Measurements from ENCODE around the gene NR5A1.

NR5A1 gene

GRCh38 chr9:124501771-124502320, 5.4 kb downstream of the NR5A1 start:
- Histone ChIP-seq H3K79me1 (replicated peaks; ENCODE audit: low read length, poor library complexity, severe bottlenecking) (no peaks in the 10 kb centered on the region), H2AFZ (ENCODE audit: low read depth, low read length) (no peak overlapping the region), H3K27ac (ENCODE audit: low read length, poor library complexity, severe bottlenecking) (no peak overlapping the region), H2AK5ac (ENCODE audit: low read length, severe bottlenecking) (no peak overlapping the region), H2BK5ac (ENCODE audit: low read depth, low read length, poor library complexity, severe bottlenecking) (no peak overlapping the region), H3K14ac (ENCODE audit: low read length in 2 of 2) (no peak overlapping the region), H2BK15ac (ENCODE audit: low read depth, poor library complexity, severe bottlenecking) (no peak overlapping the region), H3K4me2 (ENCODE audit: low read length, poor library complexity, severe bottlenecking) (no peak overlapping the region), H3K27me3 (ENCODE audit: control insufficient read depth in 1 of 2, insufficient read depth in 1 of 2, low read length in 2 of 2) (peaks cover 91% of the 10 kb centered on the region in 2 experiments), H4K8ac (ENCODE audit: low read length) (no peak overlapping the region), H3K4me3 (ENCODE audit: insufficient read depth in 1 of 2, low read depth in 1 of 2, low read length in 2 of 2) (no peak overlapping the region), H4K91ac (ENCODE audit: low read length) (no peak overlapping the region), H3K18ac (ENCODE audit: low read depth in 1 of 2, low read length in 2 of 2) (no peak overlapping the region), H2BK12ac (ENCODE audit: low read length in 2 of 2) (no peak overlapping the region), H3K23ac (ENCODE audit: low read length in 2 of 2) (no peak overlapping the region), H3K4me1 (ENCODE audit: control insufficient read depth, insufficient read depth, low read depth, low read length) (peaks cover 14% of the 10 kb centered on the region), H3K36me3 (ENCODE audit: control insufficient read depth in 1 of 2, insufficient read depth in 2 of 2, low read depth in 1 of 2, low read length in 2 of 2) (no peaks in the 10 kb centered on the region), H3K4ac (ENCODE audit: low read depth in 1 of 2, low read length in 2 of 2) (no peak overlapping the region), H3K9me3 (ENCODE audit: control insufficient read depth, low read length) (no peaks in the 10 kb centered on the region), H2BK120ac (ENCODE audit: low read depth, low read length) (no peak overlapping the region), H3K9ac (ENCODE audit: low read length) (no peak overlapping the region)
- WGBS = 81% methylated on average over 8 of the region's 11 CpGs
- DNase-seq = no peak

- H2BK12ac ChIP-seq (ENCODE audit: low read length in 2 of 2) = no peak overlapping the region
- H3K23ac ChIP-seq (ENCODE audit: low read length in 2 of 2) = no peak overlapping the region
- H3K4me2 ChIP-seq (ENCODE audit: low read length, poor library complexity, severe bottlenecking) = no peak overlapping the region
- WGBS = 61% methylated on average over 12 of the region's 12 CpGs
- no peak overlapping the region for H4K91ac ChIP-seq (ENCODE audit: low read length)
- H3K27me3 ChIP-seq (ENCODE audit: control insufficient read depth in 1 of 2, insufficient read depth in 1 of 2, low read length in 2 of 2) = peaks cover 91 to 96% of the 10 kb centered on the region in 2 experiments
- H3K14ac ChIP-seq (ENCODE audit: low read length in 2 of 2) = no peak overlapping the region
- no peaks in the 10 kb centered on the region for H3K9me3 ChIP-seq (ENCODE audit: control insufficient read depth, low read length)
- H3K9ac ChIP-seq (ENCODE audit: low read length) = no peak overlapping the region
- H3K4ac ChIP-seq (ENCODE audit: low read depth in 1 of 2, low read length in 2 of 2) = no peak overlapping the region
- no peak overlapping the region for H2AK5ac ChIP-seq (ENCODE audit: low read length, severe bottlenecking)
- H3K4me1 ChIP-seq (ENCODE audit: control insufficient read depth, insufficient read depth, low read depth, low read length) = peaks cover 16% of the 10 kb centered on the region
- H2BK5ac ChIP-seq (ENCODE audit: low read depth, low read length, poor library complexity, severe bottlenecking) = no peak overlapping the region
- no peak overlapping the region for H4K8ac ChIP-seq (ENCODE audit: low read length)
- H3K36me3 ChIP-seq (ENCODE audit: control insufficient read depth in 1 of 2, insufficient read depth in 2 of 2, low read depth in 1 of 2, low read length in 2 of 2) = no peaks in the 10 kb centered on the region
- H3K4me3 ChIP-seq (ENCODE audit: insufficient read depth in 1 of 2, low read depth in 1 of 2, low read length in 2 of 2) = no peak overlapping the region
- no peak overlapping the region for H2BK120ac ChIP-seq (ENCODE audit: low read depth, low read length)
- no peak overlapping the region for H2AFZ ChIP-seq (ENCODE audit: low read depth, low read length)
- H3K27ac ChIP-seq (ENCODE audit: low read length, poor library complexity, severe bottlenecking) = no peak overlapping the region
- no peaks in the 10 kb centered on the region for H3K79me1 ChIP-seq (replicated peaks; ENCODE audit: low read length, poor library complexity, severe bottlenecking)
- DNase-seq = no peak
- H3K18ac ChIP-seq (ENCODE audit: low read depth in 1 of 2, low read length in 2 of 2) = no peak overlapping the region
- no peak overlapping the region for H2BK15ac ChIP-seq (ENCODE audit: low read depth, poor library complexity, severe bottlenecking)
Measured at GRCh38 chr9:124500796-124501611, 6.2 kb downstream of the NR5A1 start.

- no peaks in the 10 kb centered on the region for H3K36me3 ChIP-seq (ENCODE audit: control insufficient read depth in 1 of 2, insufficient read depth in 2 of 2, low read depth in 1 of 2, low read length in 2 of 2)
- H2AK5ac ChIP-seq (ENCODE audit: low read length, severe bottlenecking) = no peak overlapping the region
- DNase-seq = no peak
- WGBS = 93% methylated on average over 40 of the region's 40 CpGs
- H2BK5ac ChIP-seq (ENCODE audit: low read depth, low read length, poor library complexity, severe bottlenecking) = no peak overlapping the region
- H3K4me3 ChIP-seq (ENCODE audit: insufficient read depth in 1 of 2, low read depth in 1 of 2, low read length in 2 of 2) = no peak overlapping the region
- peaks cover 16% of the 10 kb centered on the region for H3K4me1 ChIP-seq (ENCODE audit: control insufficient read depth, insufficient read depth, low read depth, low read length)
- no peak overlapping the region for H2BK120ac ChIP-seq (ENCODE audit: low read depth, low read length)
- H4K91ac ChIP-seq (ENCODE audit: low read length) = no peak overlapping the region
- no peak overlapping the region for H3K23ac ChIP-seq (ENCODE audit: low read length in 2 of 2)
- no peak overlapping the region for H2AFZ ChIP-seq (ENCODE audit: low read depth, low read length)
- no peak overlapping the region for H2BK12ac ChIP-seq (ENCODE audit: low read length in 2 of 2)
- no peak overlapping the region for H3K4ac ChIP-seq (ENCODE audit: low read depth in 1 of 2, low read length in 2 of 2)
- no peak overlapping the region for H3K9ac ChIP-seq (ENCODE audit: low read length)
- no peaks in the 10 kb centered on the region for H3K9me3 ChIP-seq (ENCODE audit: control insufficient read depth, low read length)
- no peak overlapping the region for H4K8ac ChIP-seq (ENCODE audit: low read length)
- H2BK15ac ChIP-seq (ENCODE audit: low read depth, poor library complexity, severe bottlenecking) = no peak overlapping the region
- no peak overlapping the region for H3K27ac ChIP-seq (ENCODE audit: low read length, poor library complexity, severe bottlenecking)
- H3K79me1 ChIP-seq (replicated peaks; ENCODE audit: low read length, poor library complexity, severe bottlenecking) = no peaks in the 10 kb centered on the region
- H3K27me3 ChIP-seq (ENCODE audit: control insufficient read depth in 1 of 2, insufficient read depth in 1 of 2, low read length in 2 of 2) = peaks cover 91 to 96% of the 10 kb centered on the region in 2 experiments
- H3K18ac ChIP-seq (ENCODE audit: low read depth in 1 of 2, low read length in 2 of 2) = no peak overlapping the region
- no peak overlapping the region for H3K4me2 ChIP-seq (ENCODE audit: low read length, poor library complexity, severe bottlenecking)
- no peak overlapping the region for H3K14ac ChIP-seq (ENCODE audit: low read length in 2 of 2)
Measured at GRCh38 chr9:124500028-124500795, 7.0 kb downstream of the NR5A1 start.

- 48% methylated on average over 3 of the region's 3 CpGs for WGBS
- Histone ChIP-seq H3K23ac (ENCODE audit: low read length in 2 of 2) (no peak overlapping the region), H3K27ac (ENCODE audit: low read length, poor library complexity, severe bottlenecking) (no peak overlapping the region), H4K91ac (ENCODE audit: low read length) (no peak overlapping the region), H2AFZ (ENCODE audit: low read depth, low read length) (no peak overlapping the region), H3K9ac (ENCODE audit: low read length) (no peak overlapping the region), H2BK120ac (ENCODE audit: low read depth, low read length) (no peak overlapping the region), H2AK5ac (ENCODE audit: low read length, severe bottlenecking) (no peak overlapping the region), H3K14ac (ENCODE audit: low read length in 2 of 2) (no peak overlapping the region), H3K9me3 (ENCODE audit: control insufficient read depth, low read length) (no peaks in the 10 kb centered on the region), H2BK5ac (ENCODE audit: low read depth, low read length, poor library complexity, severe bottlenecking) (no peak overlapping the region), H3K79me1 (replicated peaks; ENCODE audit: low read length, poor library complexity, severe bottlenecking) (no peaks in the 10 kb centered on the region), H3K4me1 (ENCODE audit: control insufficient read depth, insufficient read depth, low read depth, low read length) (peaks cover 9% of the 10 kb centered on the region), H3K4ac (ENCODE audit: low read depth in 1 of 2, low read length in 2 of 2) (no peak overlapping the region), H3K36me3 (ENCODE audit: control insufficient read depth in 1 of 2, insufficient read depth in 2 of 2, low read depth in 1 of 2, low read length in 2 of 2) (no peaks in the 10 kb centered on the region), H2BK12ac (ENCODE audit: low read length in 2 of 2) (no peak overlapping the region), H2BK15ac (ENCODE audit: low read depth, poor library complexity, severe bottlenecking) (no peak overlapping the region), H4K8ac (ENCODE audit: low read length) (no peak overlapping the region), H3K18ac (ENCODE audit: low read depth in 1 of 2, low read length in 2 of 2) (no peak overlapping the region), H3K4me3 (ENCODE audit: insufficient read depth in 1 of 2, low read depth in 1 of 2, low read length in 2 of 2) (no peak overlapping the region), H3K27me3 (ENCODE audit: control insufficient read depth in 1 of 2, insufficient read depth in 1 of 2, low read length in 2 of 2) (peaks cover 98 to 99% of the 10 kb centered on the region in 2 experiments), H3K4me2 (ENCODE audit: low read length, poor library complexity, severe bottlenecking) (no peak overlapping the region)
- DNase-seq = no peak
Measured at GRCh38 chr9:124499216-124499615, 8.0 kb downstream of the NR5A1 start.

All from mesenchymal stem cell (in vitro differentiated cells and primary cell).